ENCODE measurements around the gene EYS. TPM values are rescaled to one million over a fixed set of nuclear protein-coding genes. Genes with fewer than 3 reads are reported as not detected.

Gene EYS
- total and polyA plus RNA-seq, 9 of the 15 experiments (the other 6 are each of a cell fraction or from before 2014, with no cell fraction given), result 0.03 to 0.36 (median 0.10) TPM; not detected in 2

DNA sequence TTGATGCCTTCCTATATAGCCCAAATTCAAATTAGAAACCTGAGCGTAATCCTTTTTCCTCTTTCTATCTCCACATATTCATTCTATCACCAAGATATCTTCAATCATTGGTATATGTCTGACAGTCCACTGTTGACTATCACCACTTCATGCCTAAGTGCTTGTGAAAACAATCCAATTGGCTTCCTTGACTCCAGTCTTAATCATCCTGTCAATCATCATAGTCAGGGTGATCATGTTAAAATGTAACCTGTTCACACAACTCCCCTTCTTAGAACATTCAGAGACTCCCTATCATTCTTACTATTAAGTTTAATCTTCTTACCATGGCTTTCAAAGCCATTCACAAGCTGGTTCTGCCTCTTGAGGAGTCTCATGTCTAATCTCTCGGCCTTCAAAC, 1454.8 kb downstream of the EYS start:
- intact Hi-C loops (cut with micrococcal nuclease) (no loop called here), in situ Hi-C loops (cut with MboI) (no loop called here)
- DNase-seq (ENCODE audit: extremely low read depth in 1 of 4, low spot score in 3 of 4) (no peak), FAIRE-seq (no peak), ATAC-seq (no peak)
- Histone ChIP-seq H3K4me2 (ENCODE audit: insufficient read depth, low read length) (no peak overlapping the region), H3K9ac (ENCODE audit: insufficient read depth in 1 of 2, low read depth in 2 of 2, low read length in 2 of 2) (no peak overlapping the region), H4K20me1 (replicated peaks; ENCODE audit: control insufficient read depth, insufficient read depth, low read length) (no peaks in the 10 kb centered on the region), H2AFZ (ENCODE audit: low read depth, low read length) (no peak overlapping the region), H3K9me3 (replicated peaks; ENCODE audit: control insufficient read depth, insufficient read depth, low read depth, low read length) (no peaks in the 10 kb centered on the region; the same call in 1 of the 2 replicates), H3K4me1 (replicated peaks in 1 of 2; ENCODE audit: control insufficient read depth in 2 of 2, insufficient read depth in 2 of 2, low read length in 2 of 2) (no peaks in the 10 kb centered on the region), H3K36me3 (ENCODE audit: control insufficient read depth, insufficient read depth, low read length) (no peaks in the 10 kb centered on the region), H3K79me2 (ENCODE audit: control insufficient read depth, insufficient read depth, low read length) (no peaks in the 10 kb centered on the region), H3K9me1 (ENCODE audit: control insufficient read depth, insufficient read depth, low read length) (no peaks in the 10 kb centered on the region), H3K27me3 (ENCODE audit: control insufficient read depth in 2 of 2, insufficient read depth in 2 of 2, low read length in 2 of 2) (no peaks in the 10 kb centered on the region), H3K4me3 (no peak overlapping the region), H3K27ac (ENCODE audit: extremely low read depth, low read depth, low read length) (no peak overlapping the region)
- 0% methylated on average over 2 of the region's 2 CpGs for WGBS (ENCODE audit: insufficient coverage, low coverage, missing lambda C conversion rate)
- no TSS peak for BruUV-seq (replicated peaks)
- CTCF ChIA-PET (ENCODE audit: low intra/inter-chr PET ratio), result no interaction called here
- TF ChIP-seq RBFOX2 (IDR thresholded peaks at IDR 0.05; ENCODE audit: low read depth, low read length) (no peak), STAT5A (IDR thresholded peaks at IDR 0.05; ENCODE audit: borderline replicate concordance, low read length) (no peak), KDM5B (IDR thresholded peaks at IDR 0.05; ENCODE audit: insufficient replicate concordance, low read depth, low read length) (no peak), RFX7 (CRISPR knock-in tag; IDR thresholded peaks at IDR 0.05) (no peak), NCOA1 (IDR thresholded peaks at IDR 0.05; ENCODE audit: low read depth) (no peak), POLR2H (tag; IDR thresholded peaks at IDR 0.05; ENCODE audit: low read depth) (no peak), ZNF830 (CRISPR knock-in tag; IDR thresholded peaks at IDR 0.05) (no peak), NUFIP1 (IDR thresholded peaks at IDR 0.05; ENCODE audit: partially characterized antibody) (no peak)
- TF ChIP-seq, protein P1, sequence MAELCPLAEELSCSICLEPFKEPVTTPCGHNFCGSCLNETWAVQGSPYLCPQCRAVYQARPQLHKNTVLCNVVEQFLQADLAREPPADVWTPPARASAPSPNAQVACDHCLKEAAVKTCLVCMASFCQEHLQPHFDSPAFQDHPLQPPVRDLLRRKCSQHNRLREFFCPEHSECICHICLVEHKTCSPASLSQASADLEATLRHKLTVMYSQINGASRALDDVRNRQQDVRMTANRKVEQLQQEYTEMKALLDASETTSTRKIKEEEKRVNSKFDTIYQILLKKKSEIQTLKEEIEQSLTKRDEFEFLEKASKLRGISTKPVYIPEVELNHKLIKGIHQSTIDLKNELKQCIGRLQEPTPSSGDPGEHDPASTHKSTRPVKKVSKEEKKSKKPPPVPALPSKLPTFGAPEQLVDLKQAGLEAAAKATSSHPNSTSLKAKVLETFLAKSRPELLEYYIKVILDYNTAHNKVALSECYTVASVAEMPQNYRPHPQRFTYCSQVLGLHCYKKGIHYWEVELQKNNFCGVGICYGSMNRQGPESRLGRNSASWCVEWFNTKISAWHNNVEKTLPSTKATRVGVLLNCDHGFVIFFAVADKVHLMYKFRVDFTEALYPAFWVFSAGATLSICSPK (IDR thresholded peaks at IDR 0.05; ENCODE audit: borderline replicate concordance), result no peak
- POLR2A ChIA-PET, result no interaction called here
